ENCODE measurements around the gene YEATS2.

DNA sequence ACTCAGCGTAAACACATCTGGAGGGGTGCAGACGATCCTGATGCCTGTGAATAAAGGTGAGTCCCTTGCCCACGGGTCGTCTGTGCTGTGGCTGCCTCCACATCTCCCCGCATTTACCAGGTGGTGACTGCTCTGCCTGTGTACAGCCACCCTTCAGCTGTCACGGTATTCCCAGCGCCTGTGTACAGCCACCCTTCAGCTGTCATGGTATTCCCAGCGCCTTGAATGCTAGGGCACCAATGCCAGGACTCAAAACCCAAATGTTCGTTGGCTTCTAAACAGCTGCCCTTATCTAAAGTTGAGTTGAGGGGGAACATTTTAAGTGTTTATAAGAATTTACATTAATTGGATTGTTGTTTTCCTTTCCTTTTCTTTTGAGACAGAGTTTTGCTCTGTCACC lies 100.4 kb downstream of the YEATS2 start:
- TF ChIP-seq ELF4 (IDR thresholded peaks at IDR 0.05) = no peak
- TF ChIP-seq TARDBP (IDR thresholded peaks at IDR 0.05) = no peak
- no peak for TF ChIP-seq SP1 (IDR thresholded peaks at IDR 0.05)
